ENCODE results near the gene ZFYVE21. TPM values are rescaled to one million over a fixed set of nuclear protein-coding genes. Genes with fewer than 3 reads are reported as not detected.

Gene ZFYVE21
- total RNA-seq, 2 donors from 2014 or later = 51.2 to 54.9 TPM

DNA sequence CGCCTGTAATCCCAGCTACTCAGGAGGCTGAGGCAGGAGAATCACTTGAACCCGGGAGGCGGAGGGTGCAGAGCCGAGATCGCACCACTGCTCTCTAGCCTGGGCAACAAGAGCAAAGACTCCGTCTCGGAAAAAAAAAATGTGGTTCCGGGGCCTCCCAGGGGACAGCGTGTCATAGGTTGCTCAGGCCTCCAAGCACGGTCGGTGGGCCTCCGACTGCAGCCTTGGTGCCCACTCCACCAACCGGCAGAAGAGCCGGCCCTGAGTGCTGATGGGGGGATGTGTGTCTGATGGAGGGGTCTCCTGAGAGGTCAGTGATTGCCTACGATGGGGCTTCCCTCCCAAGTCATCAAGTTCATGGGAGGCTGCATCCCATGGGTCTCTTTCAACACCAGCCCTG, 15.9 kb downstream of the ZFYVE21 start:
- no peak for ATAC-seq
- DNase-seq = no peak
- intact Hi-C loops (cut with DNase I, micrococcal nuclease) = no loop called here

DNA sequence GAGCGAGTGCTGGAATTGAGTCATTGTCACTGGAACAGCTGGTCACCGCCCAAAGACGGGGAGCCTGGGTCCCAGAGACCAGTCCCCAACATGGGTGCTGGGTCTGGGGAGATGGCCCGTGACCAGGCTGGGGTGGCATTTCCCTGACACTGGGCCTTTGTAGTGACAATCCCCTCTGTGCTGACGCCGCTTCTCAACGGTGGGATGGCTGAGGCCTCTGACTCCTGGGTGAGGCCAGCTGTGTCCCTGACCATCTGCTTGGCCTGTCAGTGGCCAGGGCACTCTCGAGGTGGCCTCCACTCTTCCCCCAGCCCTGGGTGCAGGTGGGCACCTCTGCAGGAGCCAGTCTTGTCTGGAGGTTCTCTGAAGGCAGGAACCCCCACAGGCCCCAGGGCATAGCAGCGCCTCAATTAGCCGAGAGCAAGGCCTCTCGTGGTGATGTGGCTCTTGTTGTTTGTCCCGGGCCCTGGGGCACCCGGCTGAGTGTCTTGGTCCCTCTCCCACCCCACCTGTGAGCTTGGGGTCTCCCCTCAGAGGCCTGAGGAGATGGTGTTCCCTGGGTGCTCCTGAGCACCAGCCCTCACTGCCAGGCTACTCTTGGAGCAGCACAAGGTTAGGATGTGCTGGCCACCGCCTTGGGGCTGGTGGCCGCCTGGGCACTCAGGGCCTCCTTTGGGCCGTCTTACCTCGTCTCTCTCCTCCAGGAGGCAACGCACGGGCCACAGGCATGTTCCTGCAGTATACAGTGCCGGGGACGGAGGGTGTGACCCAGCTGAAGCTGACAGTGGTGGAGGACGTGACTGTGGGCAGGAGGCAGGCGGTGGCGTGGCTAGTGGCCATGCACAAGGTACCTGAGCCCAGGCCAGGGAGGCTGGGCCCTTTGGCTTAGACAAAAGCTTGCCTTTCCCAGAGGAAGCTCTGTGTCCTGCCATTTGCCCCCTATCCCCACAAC, 16.6 kb downstream of the ZFYVE21 start:
- intact Hi-C loops (cut with DNase I, micrococcal nuclease) = no loop called here
- DNase-seq = no peak
- no peak for ATAC-seq

DNA sequence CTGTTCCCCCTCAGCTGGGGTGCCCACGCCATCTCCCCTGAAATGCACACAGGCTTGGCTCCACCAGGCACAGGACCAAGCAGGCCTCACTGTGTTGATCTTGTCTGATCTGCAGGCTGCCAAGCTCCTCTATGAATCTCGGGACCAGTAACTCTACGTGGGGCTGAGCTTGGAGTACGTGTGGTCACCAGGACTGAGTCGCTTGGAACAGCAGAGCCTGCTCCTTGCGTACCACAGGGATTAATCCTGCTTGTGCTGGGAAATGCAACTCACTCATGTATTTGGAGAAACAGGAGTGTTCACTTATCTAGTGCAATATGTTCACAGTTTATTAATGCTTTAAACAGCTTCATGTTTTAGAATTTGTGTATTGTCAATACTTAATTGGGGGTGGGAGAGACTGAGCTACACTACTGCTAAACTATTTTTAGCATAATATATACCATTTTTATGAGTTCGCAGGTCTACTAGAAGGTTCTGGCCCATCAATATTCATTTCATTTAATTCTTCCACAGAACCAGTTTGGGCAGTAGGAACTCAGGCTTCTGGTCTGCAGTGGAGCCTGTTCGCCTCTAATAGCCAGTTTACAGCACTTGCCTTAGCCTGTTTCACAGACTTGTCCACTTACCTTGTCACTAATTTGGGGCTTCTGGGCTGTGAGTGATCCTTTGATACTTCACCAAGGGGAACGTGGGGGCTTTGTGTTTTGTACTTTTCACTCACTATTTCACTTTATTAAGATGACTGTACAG, 17.4 kb downstream of the ZFYVE21 start:
- intact Hi-C loops (cut with DNase I, micrococcal nuclease) = no loop called here
- DNase-seq = no peak
- ATAC-seq = no peak

DNA sequence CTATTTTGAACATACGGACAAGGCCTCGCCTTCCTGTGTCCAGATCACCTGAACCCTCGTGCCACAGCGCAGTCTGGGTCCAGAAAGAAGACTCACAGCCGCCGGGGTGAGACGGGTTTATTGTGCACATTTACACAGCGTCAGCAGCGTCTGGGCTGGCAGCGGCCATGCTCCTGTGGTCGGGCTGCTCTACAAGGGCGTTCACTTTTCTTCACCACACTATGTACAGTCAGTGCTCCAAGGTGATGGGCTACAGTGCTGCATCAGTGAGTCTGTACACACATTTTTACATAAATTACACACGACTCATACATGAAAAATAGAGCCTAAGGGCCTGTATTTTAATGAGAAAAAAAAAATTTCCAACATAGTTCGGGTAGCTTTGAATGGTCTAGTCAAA, 18.0 kb downstream of the ZFYVE21 start:
- no peak for ATAC-seq
- no peak for DNase-seq
- intact Hi-C loops (cut with DNase I, micrococcal nuclease) = no loop called here

DNA sequence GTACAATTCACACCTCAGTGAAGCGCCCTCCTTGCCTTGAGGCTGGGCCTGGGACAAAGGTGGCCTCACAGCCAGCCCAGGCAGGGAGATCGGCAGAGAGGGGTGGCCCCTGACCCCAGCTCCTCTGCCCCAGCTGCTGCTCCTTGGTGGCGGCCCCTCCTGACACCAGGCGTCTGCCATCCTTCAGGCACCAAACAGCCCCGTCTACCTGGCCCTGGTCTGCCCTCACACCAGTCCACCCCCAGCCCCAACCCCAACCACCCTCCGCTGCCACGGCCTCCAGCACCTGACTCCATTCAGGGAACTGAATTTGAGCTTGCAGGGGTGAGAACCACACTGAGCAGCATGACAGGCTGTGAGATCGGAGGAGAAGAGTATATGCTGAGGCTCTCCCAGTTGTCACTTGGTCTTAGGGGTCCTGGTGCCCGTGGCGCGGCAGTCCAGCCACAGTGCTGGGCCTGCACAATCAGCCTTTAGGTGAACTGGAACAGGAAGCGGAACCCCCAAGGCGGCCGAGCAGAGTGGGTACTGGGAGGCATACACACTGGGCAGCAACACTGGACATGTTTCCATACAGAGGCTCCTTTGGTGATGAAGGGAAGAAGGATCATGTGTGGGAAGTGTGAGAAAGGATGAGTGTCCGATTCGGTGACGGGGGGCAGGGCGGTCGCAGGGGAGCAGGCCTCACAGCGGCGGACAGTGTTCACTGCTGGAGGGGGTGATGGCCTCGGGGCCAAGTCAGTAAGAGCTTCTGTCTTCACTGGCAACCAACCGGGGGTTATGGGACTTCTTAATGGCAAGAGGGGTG, 18.7 kb downstream of the ZFYVE21 start:
- intact Hi-C loops (cut with DNase I, micrococcal nuclease) = no loop called here
- no peak for ATAC-seq
- no peak for DNase-seq

DNA sequence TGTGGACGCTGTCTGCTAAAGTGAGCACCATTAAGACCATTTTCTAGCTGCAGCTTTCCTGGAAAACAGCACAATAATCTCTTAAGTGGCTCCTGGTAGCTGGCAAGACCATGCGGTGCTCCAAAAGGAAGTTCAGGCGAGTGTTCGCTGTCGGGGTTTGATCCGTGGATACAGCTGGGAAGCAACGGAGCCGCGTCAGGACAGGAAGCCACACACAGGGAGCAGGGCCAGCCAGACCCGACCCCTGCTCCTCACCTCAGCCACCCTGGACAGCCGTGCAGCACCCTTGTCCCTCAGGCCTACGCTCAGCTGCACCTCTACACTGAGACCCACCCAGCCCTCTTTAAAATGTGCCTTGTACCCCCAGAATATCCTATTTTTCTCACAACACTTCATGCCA, 19.4 kb downstream of the ZFYVE21 start:
- DNase-seq (no peak), ATAC-seq (no peak)
- intact Hi-C loops (cut with DNase I, micrococcal nuclease) = no loop called here

DNA sequence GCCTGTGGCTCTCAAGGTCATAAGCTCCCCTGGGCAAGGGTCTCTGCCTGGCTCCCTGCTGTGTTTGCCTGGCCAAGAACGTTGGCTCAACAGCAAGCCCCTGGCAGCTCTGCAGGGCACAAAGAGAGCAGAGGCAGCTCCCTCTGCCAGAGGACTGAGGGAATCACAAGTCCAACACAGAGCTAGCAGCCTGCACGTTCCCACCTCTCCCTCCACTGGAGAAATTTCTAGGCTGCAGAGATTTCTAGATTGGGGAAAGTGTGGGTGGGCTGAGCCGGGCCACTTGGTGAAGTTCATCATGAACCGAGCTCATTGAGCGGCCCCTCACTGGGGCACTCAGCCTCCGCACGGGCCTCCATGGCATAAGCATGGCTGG, 19.8 kb downstream of the ZFYVE21 start:
- ATAC-seq (no peak), DNase-seq (no peak)
- intact Hi-C loops (cut with DNase I, micrococcal nuclease) = no loop called here

DNA sequence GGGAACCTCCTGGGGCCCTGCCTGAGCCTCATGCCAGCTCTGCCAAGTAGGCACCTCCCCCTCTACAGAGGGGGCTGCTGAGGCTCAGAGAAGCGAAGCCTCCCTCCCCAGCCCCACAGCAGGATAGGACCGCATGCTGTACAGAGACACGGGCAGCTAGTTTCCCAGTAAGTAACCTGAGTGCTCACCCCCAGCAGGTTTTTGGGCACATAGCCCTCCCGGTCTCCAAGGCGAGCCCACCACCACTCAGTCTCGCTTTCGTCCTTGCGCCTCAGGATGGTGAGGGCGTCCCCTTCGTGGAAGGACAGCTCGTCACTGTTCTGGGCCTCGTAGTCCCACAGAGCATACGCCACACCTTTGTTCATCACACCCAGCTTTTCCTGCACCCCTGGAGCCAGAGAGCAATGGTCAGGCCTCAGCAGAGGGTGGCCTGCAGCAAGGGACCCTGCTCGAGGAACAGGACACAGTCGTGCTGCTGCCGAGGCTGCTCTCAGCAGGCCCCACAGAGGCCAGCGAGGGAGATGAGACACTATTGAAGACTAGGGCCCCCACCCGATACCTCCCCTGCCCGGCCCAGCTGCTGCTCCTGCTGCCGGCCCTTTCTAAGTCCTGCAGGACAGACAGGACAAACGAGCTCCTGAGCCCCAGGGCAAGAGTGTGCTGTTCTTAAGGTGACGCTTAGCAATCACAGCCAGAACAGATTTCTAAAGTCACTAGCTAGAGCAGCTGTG, 20.4 kb downstream of the ZFYVE21 start:
- no peak for ATAC-seq
- DNase-seq = no peak
- intact Hi-C loops (cut with DNase I, micrococcal nuclease) = no loop called here

DNA sequence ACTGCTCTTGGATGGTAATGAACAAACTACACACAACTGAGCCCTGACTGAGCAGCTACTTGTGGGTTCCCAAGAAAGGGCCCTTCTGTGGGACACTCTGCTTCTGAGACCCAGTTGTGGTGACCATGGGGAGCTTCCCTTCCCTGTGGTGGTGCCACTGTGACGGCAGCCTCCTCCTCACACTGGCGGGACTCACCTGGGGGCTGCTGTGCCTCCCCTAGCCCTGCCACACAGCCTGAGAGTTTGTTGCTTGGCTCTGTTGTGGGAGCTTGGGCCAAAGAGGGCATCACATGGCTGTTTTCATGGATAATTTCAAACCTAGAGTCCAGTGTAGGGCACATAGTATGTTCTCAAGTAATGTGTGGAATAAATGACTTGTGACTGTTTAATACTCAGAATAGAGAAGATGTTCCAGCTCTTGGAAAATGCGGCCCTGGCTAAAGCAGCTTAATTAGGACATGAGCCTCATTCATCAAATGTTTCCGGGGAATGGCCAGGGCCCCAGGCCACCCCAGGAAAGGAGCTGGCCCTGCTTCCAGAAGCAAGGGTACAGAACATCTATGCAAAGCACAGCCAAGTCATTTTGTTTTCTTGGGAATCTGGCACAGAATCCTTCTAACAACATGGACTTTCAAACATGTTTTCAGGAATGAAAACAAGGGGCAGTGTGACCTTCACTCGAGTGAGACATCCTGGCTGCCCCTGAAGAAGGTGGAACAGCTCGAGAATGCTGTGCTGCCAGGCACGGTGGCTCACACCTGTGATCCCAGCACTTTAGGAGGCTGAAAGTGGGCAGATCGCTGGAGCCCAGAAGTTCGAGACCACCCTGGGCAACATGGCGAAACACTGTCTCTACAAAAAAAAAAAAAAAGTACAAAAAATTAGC, 21.2 kb downstream of the ZFYVE21 start:
- no peak for DNase-seq
- intact Hi-C loops (cut with DNase I, micrococcal nuclease) = no loop called here

DNA sequence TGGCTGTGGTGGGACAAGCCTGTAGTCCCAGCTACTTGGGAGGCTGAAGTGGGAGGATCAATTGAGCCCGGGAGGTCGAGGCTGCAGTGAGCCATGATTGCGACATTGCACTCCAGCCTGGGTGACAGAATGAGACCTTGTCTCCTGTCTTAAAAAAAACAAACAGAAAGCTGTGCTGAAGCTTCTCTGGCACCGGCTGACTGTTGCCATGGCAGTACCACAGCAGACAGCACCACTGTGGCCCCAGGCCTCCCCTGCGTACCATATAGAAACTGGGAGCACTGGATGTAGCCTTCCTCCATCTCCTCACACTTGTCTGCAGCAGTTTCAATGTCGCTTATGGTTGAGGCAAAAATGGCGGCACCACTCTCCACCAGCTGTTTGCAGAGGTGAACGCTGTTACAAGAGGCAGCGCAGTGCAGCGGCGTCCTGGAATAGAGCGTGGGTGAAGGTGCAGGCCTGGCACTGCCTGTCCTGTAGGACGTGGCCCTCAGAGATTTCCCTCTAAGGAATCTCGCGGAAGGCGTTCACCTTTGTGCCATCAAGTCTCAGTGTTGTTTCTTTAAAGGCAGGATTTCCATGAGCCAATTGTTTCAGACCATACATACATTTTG, 21.9 kb downstream of the ZFYVE21 start:
- no peak for ATAC-seq
- intact Hi-C loops (cut with DNase I, micrococcal nuclease) = no loop called here
- DNase-seq = no peak

More for the DNA sequence above, 21.2 kb downstream of the ZFYVE21 start:
- no peak for ATAC-seq

DNA sequence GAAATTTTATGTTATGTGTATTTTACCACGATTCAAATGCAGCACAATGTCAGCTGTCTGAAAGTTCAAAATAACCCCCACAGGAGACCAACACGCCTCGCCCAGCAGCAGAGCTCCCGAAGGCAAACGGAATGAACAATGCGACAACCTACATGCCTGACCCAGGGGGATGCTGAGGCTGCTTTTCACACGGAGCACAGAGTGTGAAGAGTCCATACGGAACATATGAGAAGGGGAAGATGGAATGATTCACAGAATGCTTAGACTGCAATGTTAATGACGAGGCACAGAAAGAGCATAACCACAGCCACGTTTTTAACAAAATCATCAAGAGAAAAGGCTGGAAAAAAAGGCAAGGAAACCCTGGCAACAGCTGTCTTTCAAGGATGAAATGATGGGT, 22.6 kb downstream of the ZFYVE21 start:
- DNase-seq (no peak), ATAC-seq (no peak)
- intact Hi-C loops (cut with DNase I, micrococcal nuclease) = no loop called here

DNA sequence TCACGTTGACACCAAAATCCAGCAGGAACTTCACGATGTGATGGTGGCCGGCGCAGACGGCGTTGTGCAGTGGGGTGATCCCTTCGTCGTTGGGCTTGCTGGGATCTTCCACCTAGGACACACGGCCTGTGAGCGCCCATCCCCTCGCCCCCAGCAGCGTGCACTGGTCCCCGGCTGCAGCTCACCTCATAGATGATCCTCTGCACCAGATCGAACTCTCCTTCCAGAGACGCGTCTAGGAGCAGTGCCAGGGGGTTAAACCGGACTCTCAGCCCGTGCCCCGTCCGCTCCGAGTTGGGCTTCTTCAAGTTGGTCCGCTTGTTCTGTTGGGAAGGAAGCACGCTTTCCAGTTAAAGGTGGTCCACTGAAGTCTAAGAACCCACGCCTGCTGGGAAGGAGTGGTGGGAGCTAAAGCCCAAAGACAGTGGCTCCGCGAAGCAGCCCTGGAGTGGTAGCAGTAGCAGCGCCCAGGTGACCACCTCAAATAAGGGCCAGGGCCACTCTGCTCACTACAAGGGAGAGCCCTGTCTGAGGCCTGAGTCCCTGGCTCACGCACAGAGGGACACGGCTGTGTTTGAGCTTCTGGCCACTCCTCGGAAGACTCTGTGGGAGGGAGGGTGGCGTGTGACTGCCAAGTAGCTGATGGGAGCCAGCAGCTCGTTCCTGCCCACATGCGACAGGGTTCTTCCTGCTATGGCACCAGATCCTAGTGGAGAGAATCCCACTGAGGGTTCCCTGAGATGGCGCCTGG, 23.3 kb downstream of the ZFYVE21 start:
- ATAC-seq = no peak
- no peak for DNase-seq
- intact Hi-C loops (cut with DNase I, micrococcal nuclease) = no loop called here

DNA sequence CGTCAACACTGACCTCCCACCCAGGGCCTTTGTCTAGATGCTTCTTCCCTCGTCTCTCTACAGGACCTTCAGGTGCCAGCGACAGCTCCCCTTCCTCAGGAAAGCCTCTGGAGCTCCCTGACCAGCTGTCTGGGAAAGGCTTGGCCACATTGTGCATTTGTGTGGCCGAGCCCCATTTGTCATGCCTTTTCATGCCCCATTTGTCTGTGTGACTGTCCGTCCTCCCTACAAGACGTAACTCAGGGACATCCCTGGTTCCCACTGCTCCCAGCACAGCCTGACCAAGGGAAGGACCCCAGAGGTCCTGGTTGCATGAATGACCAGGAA, 23.8 kb downstream of the ZFYVE21 start:
- intact Hi-C loops (cut with DNase I, micrococcal nuclease) = no loop called here
- no peak for ATAC-seq
- no peak for DNase-seq

DNA sequence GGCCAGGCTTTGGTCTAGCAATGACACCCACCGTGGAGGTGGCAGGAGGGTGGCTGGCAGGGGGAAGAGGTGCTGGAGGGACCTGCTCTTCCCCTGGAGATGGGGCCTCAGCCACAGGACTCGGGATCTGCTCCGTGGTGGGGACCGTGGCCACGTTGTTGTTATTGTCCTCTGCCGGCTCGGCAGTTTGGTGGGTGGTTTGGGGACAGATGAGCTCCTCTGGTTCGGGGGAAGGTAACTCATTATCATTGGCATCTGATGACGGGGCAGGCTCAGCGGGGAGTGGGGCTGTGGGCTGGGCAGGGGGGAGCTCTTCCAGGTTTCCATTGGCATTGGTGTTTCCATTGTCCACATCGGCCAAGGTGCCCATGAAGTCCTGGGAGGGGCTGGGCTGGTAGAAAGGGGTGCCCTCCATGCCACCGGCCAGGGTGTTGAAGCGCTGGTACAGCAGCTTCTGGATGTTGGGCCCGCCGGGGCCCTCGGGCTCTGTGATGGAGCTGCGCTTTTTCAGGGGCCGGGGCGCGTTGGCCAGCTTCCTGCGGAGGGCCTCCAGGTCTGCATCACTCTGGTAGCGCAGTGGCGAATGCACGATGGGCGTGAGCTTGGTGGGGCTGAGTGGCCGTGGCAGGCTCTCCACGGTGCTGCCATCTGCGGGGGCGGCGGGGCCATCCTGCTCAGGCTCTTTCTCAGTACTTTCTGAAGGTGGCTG, 24.3 kb downstream of the ZFYVE21 start:
- no peak for DNase-seq
- intact Hi-C loops (cut with DNase I, micrococcal nuclease) = no loop called here
- ATAC-seq = no peak

DNA sequence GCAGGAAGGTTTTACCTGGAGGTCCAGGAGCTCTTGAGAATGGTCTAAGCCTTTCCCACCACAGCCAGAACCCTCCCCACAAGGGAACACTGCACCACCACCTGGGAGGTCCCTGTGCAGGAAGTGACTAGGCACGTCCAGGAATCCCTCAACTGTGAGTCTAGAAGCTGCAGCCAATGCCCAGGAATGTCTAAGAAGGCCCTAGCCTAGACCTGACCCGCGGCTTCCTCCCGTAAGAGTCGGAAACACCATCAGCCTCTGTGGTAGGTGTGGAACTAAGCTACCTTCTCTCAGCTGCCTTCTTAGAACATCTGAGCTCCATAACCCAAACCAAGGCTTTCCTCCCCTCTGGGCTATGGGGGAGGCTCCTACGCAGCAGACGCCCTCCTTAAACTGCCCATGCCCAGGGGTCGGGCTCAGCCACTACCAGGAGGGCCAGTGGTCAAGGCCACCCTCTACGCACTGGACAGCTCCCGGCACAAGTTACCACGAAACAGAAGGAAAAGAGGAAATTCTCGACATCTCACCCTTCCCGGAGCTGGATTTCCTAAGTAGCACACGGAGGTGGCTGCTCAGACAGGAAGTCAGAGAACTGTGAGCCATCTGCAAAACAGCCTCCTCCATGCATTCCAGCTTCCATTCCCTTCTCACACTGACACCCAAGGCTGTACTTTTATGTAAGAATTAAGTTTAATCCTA, 25.5 kb downstream of the ZFYVE21 start:
- ATAC-seq (no peak), DNase-seq (no peak)

DNA sequence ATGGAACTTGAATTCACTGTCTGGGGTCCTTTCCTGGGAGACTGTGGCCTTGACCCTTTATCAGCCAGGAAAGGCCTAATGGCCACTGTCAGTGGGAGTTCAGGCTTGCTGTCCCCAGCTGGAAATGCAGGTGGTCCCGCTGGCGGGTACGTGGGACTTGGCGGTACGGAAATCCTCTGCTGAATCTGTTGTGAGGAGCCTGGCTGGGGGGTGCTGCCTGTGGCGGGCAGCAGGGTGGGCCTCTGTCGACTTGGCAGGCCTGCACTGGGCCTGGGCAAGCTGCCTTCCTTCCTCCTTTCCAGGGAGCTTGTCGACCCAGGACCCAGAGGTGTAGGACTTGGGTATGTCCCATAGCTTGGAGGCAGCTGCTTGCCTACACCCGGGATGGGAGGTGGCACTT, 26.3 kb downstream of the ZFYVE21 start:
- intact Hi-C loops (cut with DNase I, micrococcal nuclease) = no loop called here
- ATAC-seq (no peak), DNase-seq (no peak)

More for the DNA sequence above, 25.5 kb downstream of the ZFYVE21 start:
- intact Hi-C loops (cut with DNase I, micrococcal nuclease) = no loop called here
